ENCODE data around the gene GIGYF2.
"Not testable (repeated sequence)": the region's sequence is repeated elsewhere in the genome, so short reads cannot be mapped to it uniquely, and the experiment has no call there.

Gene GIGYF2

GRCh38 chr2:232681527-232681926, 15.6 kb upstream of the GIGYF2 start:
- H3K27ac Mint-ChIP-seq = no peak overlapping the region
- H3K4me1 Mint-ChIP-seq = no peaks in the 10 kb centered on the region
- no peaks in the 10 kb centered on the region for H3K36me3 Mint-ChIP-seq
- no peaks in the 10 kb centered on the region for H3K9me3 Mint-ChIP-seq
- H3K27me3 Mint-ChIP-seq = peaks cover 8% of the 10 kb centered on the region
- no peak overlapping the region for H3K4me3 Mint-ChIP-seq

GRCh38 chr2:232683368-232683767, 13.8 kb upstream of the GIGYF2 start:
- Mint-ChIP-seq H3K27ac (no peak overlapping the region), H3K4me3 (no peak overlapping the region), H3K27me3 (peaks cover 8% of the 10 kb centered on the region), H3K36me3 (no peaks in the 10 kb centered on the region), H3K4me1 (no peaks in the 10 kb centered on the region), H3K9me3 (no peaks in the 10 kb centered on the region)

- H3K4me3 Mint-ChIP-seq = not testable (repeated sequence)
These were observed 11.7 kb upstream of the GIGYF2 start for GRCh38 chr2:232685391-232685790.

GRCh38 chr2:232687382-232688160, 9.6 kb upstream of the GIGYF2 start:
- Mint-ChIP-seq H3K9me3 (no peaks in the 10 kb centered on the region), H3K4me1 (no peaks in the 10 kb centered on the region), H3K27me3 (no peaks in the 10 kb centered on the region), H3K4me3 (no peak overlapping the region), H3K27ac (no peak overlapping the region), H3K36me3 (no peaks in the 10 kb centered on the region)

More at GRCh38 chr2:232685391-232685790, 11.7 kb upstream of the GIGYF2 start:
- H3K27ac Mint-ChIP-seq, H3K9me3 Mint-ChIP-seq, H3K36me3 Mint-ChIP-seq, H3K4me1 Mint-ChIP-seq, H3K27me3 Mint-ChIP-seq: not testable (repeated sequence)

GRCh38 chr2:232688201-232688600, 8.9 kb upstream of the GIGYF2 start:
- H3K4me1 Mint-ChIP-seq = no peaks in the 10 kb centered on the region
- H3K9me3 Mint-ChIP-seq = no peaks in the 10 kb centered on the region
- H3K27me3 Mint-ChIP-seq = no peaks in the 10 kb centered on the region
- H3K4me3 Mint-ChIP-seq = no peak overlapping the region
- no peak overlapping the region for H3K27ac Mint-ChIP-seq
- no peaks in the 10 kb centered on the region for H3K36me3 Mint-ChIP-seq

- Mint-ChIP-seq H3K27me3 (no peaks in the 10 kb centered on the region), H3K27ac (no peak overlapping the region), H3K36me3 (no peaks in the 10 kb centered on the region), H3K9me3 (no peaks in the 10 kb centered on the region), H3K4me1 (no peaks in the 10 kb centered on the region), H3K4me3 (no peak overlapping the region)
These were observed 7.8 kb upstream of the GIGYF2 start for GRCh38 chr2:232689152-232689910.

GRCh38 chr2:232691117-232691516, 6.0 kb upstream of the GIGYF2 start:
- not testable (repeated sequence) for H3K27me3 Mint-ChIP-seq, H3K36me3 Mint-ChIP-seq, H3K4me1 Mint-ChIP-seq, H3K27ac Mint-ChIP-seq, H3K9me3 Mint-ChIP-seq, H3K4me3 Mint-ChIP-seq

GRCh38 chr2:232693344-232693743, 3.8 kb upstream of the GIGYF2 start:
- Mint-ChIP-seq H3K27me3 (no peaks in the 10 kb centered on the region), H3K9me3 (no peaks in the 10 kb centered on the region), H3K4me1 (peaks cover 6% of the 10 kb centered on the region), H3K4me3 (no peak overlapping the region), H3K36me3 (no peaks in the 10 kb centered on the region), H3K27ac (no peak overlapping the region)

GRCh38 chr2:232696609-232697058, 497 bp upstream of the GIGYF2 start:
- H3K36me3 Mint-ChIP-seq = peaks cover 6% of the 10 kb centered on the region
- H3K4me1 Mint-ChIP-seq = peaks cover 32% of the 10 kb centered on the region
- peak overlapping the region; percentile 43 for H3K27ac Mint-ChIP-seq
- H3K27me3 Mint-ChIP-seq = no peaks in the 10 kb centered on the region
- peak overlapping the region; percentile 93 for H3K4me3 Mint-ChIP-seq
- H3K9me3 Mint-ChIP-seq = no peaks in the 10 kb centered on the region

GRCh38 chr2:232697807-232698110, 628 bp downstream of the GIGYF2 start:
- H3K27me3 Mint-ChIP-seq = no peaks in the 10 kb centered on the region
- no peaks in the 10 kb centered on the region for H3K9me3 Mint-ChIP-seq
- peak overlapping the region; percentile 93 for H3K4me3 Mint-ChIP-seq
- peaks cover 6% of the 10 kb centered on the region for H3K36me3 Mint-ChIP-seq
- peak overlapping the region; percentile 8 for H3K27ac Mint-ChIP-seq
- H3K4me1 Mint-ChIP-seq = peaks cover 40% of the 10 kb centered on the region

GRCh38 chr2:232698556-232699091, 1.5 kb downstream of the GIGYF2 start:
- Mint-ChIP-seq H3K27me3 (no peaks in the 10 kb centered on the region), H3K4me3 (peak overlapping the region; percentile 93), H3K4me1 (peaks cover 48% of the 10 kb centered on the region), H3K36me3 (peaks cover 6% of the 10 kb centered on the region), H3K27ac (peak overlapping the region; percentile 78), H3K9me3 (no peaks in the 10 kb centered on the region)

- Mint-ChIP-seq H3K4me1 (peaks cover 53% of the 10 kb centered on the region), H3K9me3 (no peaks in the 10 kb centered on the region), H3K27me3 (no peaks in the 10 kb centered on the region), H3K36me3 (peaks cover 9% of the 10 kb centered on the region), H3K4me3 (peak overlapping the region; percentile 93), H3K27ac (peak overlapping the region; percentile 78)
These were observed 2.0 kb downstream of the GIGYF2 start for GRCh38 chr2:232699110-232699509.

GRCh38 chr2:232700154-232700553, 3.0 kb downstream of the GIGYF2 start:
- H3K27me3 Mint-ChIP-seq = no peaks in the 10 kb centered on the region
- no peaks in the 10 kb centered on the region for H3K9me3 Mint-ChIP-seq
- peak overlapping the region; percentile 93 for H3K4me3 Mint-ChIP-seq
- peaks cover 54% of the 10 kb centered on the region for H3K4me1 Mint-ChIP-seq
- peak overlapping the region; percentile 78 for H3K27ac Mint-ChIP-seq
- peaks cover 13% of the 10 kb centered on the region for H3K36me3 Mint-ChIP-seq

- no peak overlapping the region for H3K4me3 Mint-ChIP-seq
- H3K4me1 Mint-ChIP-seq = peaks cover 32% of the 10 kb centered on the region
- H3K27me3 Mint-ChIP-seq = no peaks in the 10 kb centered on the region
- H3K9me3 Mint-ChIP-seq = no peaks in the 10 kb centered on the region
- H3K27ac Mint-ChIP-seq = no peak overlapping the region
- H3K36me3 Mint-ChIP-seq = peaks cover 17% of the 10 kb centered on the region
These were observed 9.9 kb downstream of the GIGYF2 start for GRCh38 chr2:232707076-232707475.

- no peaks in the 10 kb centered on the region for H3K27me3 Mint-ChIP-seq
- no peaks in the 10 kb centered on the region for H3K9me3 Mint-ChIP-seq
- H3K27ac Mint-ChIP-seq = no peak overlapping the region
- peaks cover 25% of the 10 kb centered on the region for H3K36me3 Mint-ChIP-seq
- H3K4me1 Mint-ChIP-seq = peaks cover 42% of the 10 kb centered on the region
- no peak overlapping the region for H3K4me3 Mint-ChIP-seq
These were observed 16.4 kb downstream of the GIGYF2 start for GRCh38 chr2:232713505-232713904.

GRCh38 chr2:232714969-232715368, 17.8 kb downstream of the GIGYF2 start:
- Mint-ChIP-seq H3K27ac (no peak overlapping the region), H3K4me1 (peaks cover 51% of the 10 kb centered on the region), H3K9me3 (no peaks in the 10 kb centered on the region), H3K27me3 (no peaks in the 10 kb centered on the region), H3K4me3 (peak overlapping the region; percentile 20), H3K36me3 (peaks cover 36% of the 10 kb centered on the region)

Measured in activated naive CD4-positive, alpha-beta T cell treated with anti-CD3 and anti-CD28 coated beads, Interleukin-2, amount 50 U/mL, for 24 hours (primary cell).